ENCODE data around the gene PAX7. TPM values are rescaled to one million over a fixed set of nuclear protein-coding genes. Genes with fewer than 3 reads are reported as not detected.
"Not testable (repeated sequence)": the region's sequence is repeated elsewhere in the genome, so short reads cannot be mapped to it uniquely, and the experiment has no call there.

The PAX7 gene
- total RNA-seq, 6 experiments from 2014 or later = not detected

GRCh38 chr1:18743233-18743632 is 112.6 kb downstream of the PAX7 start:
- no peaks in the 10 kb centered on the region for H3K4me1 ChIP-seq
- WGBS (ENCODE audit: insufficient coverage, low coverage, low lambda C conversion rate, missing lambda C conversion rate) = 27% methylated on average over 6 of the region's 7 CpGs
- no peaks in the 10 kb centered on the region for H3K36me3 ChIP-seq
- no peak for DNase-seq
- no peak overlapping the region for H3K27ac ChIP-seq
- H3K4me3 ChIP-seq = no peak overlapping the region
- intact Hi-C loops (cut with DNase I) = no loop called here
- no peaks in the 10 kb centered on the region for H3K9me3 ChIP-seq
- H3K27me3 ChIP-seq = no peaks in the 10 kb centered on the region
- no peak for ATAC-seq
- TF ChIP-seq POLR2A (IDR thresholded peaks at IDR 0.05) = no peak
- no peak for TF ChIP-seq CTCF (IDR thresholded peaks at IDR 0.05)

GRCh38 chr1:18744381-18744780 is 113.7 kb downstream of the PAX7 start:
- ATAC-seq; H3K4me1 ChIP-seq; intact Hi-C loops (cut with DNase I); H3K4me3 ChIP-seq; H3K36me3 ChIP-seq; H3K9me3 ChIP-seq; DNase-seq; H3K27me3 ChIP-seq; H3K27ac ChIP-seq: not testable (repeated sequence)
- 55% methylated on average over 1 of the region's 1 CpG for WGBS (ENCODE audit: insufficient coverage, low coverage, low lambda C conversion rate, missing lambda C conversion rate)

GRCh38 chr1:18746981-18747380 is 116.3 kb downstream of the PAX7 start:
- Histone ChIP-seq H3K36me3 (no peaks in the 10 kb centered on the region), H3K4me1 (no peaks in the 10 kb centered on the region), H3K27me3 (no peaks in the 10 kb centered on the region), H3K4me3 (no peak overlapping the region), H3K27ac (no peak overlapping the region), H3K9me3 (no peaks in the 10 kb centered on the region)
- intact Hi-C loops (cut with DNase I) = no loop called here
- DNase-seq (no peak), ATAC-seq (no peak)
- TF ChIP-seq POLR2A (IDR thresholded peaks at IDR 0.05) (no peak), CTCF (IDR thresholded peaks at IDR 0.05) (no peak)
- WGBS (ENCODE audit: insufficient coverage, low coverage, low lambda C conversion rate, missing lambda C conversion rate) = 33% methylated on average over 4 of the region's 5 CpGs

DNA sequence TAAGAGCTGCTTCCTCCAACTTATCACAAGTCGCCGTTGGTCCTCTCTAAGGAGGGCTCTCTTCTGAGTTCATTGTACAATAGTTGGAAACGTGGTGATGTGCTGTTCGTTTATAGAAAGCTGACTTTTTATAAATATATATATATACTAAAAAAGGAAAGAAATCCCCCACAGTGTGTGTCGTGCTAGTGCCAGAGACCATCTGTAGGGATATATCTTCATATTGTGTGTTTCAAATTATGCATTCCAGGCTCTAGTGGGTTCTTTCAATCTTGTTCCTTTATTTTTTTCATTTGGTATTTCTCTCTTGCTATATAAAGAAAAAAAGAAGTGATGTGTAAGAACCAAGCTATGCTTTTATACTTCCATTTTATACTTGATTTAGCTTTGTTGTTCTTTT is 117.0 kb downstream of the PAX7 start:
- Histone ChIP-seq H3K4me3 (no peak overlapping the region), H3K4me1 (no peaks in the 10 kb centered on the region), H3K36me3 (no peaks in the 10 kb centered on the region), H3K27ac (no peak overlapping the region), H3K9me3 (no peaks in the 10 kb centered on the region), H3K27me3 (no peaks in the 10 kb centered on the region)
- 54% methylated on average over 5 of the region's 5 CpGs for WGBS (ENCODE audit: insufficient coverage, low coverage, low lambda C conversion rate, missing lambda C conversion rate)
- intact Hi-C loops (cut with DNase I) = no loop called here
- no peak for ATAC-seq
- no peak for DNase-seq
- TF ChIP-seq CTCF (IDR thresholded peaks at IDR 0.05) (no peak), POLR2A (IDR thresholded peaks at IDR 0.05) (no peak)

GRCh38 chr1:18748435-18748834 is 117.8 kb downstream of the PAX7 start:
- Histone ChIP-seq H3K9me3 (no peaks in the 10 kb centered on the region), H3K27ac (no peak overlapping the region), H3K27me3 (no peaks in the 10 kb centered on the region), H3K4me3 (no peak overlapping the region), H3K36me3 (no peaks in the 10 kb centered on the region), H3K4me1 (no peaks in the 10 kb centered on the region)
- intact Hi-C loops (cut with DNase I) = no loop called here
- WGBS (ENCODE audit: insufficient coverage, low coverage, low lambda C conversion rate, missing lambda C conversion rate) = 45% methylated on average over 10 of the region's 10 CpGs
- ATAC-seq = no peak
- DNase-seq = no peak
- TF ChIP-seq CTCF (IDR thresholded peaks at IDR 0.05) (no peak), POLR2A (IDR thresholded peaks at IDR 0.05) (no peak)
